WTC11 (cell line): Measurements from ENCODE around the gene CDH16. TPM values are rescaled to one million over a fixed set of nuclear protein-coding genes. Genes with fewer than 3 reads are reported as not detected.
A peak's percentile ranks its signal among the peaks of the same experiment; 100 is the strongest.

Experiments
- ATAC-seq: fragments of 200-7000 bp; cut with Tn5 transposase; 2 replicates; pipeline ENCODE4 v1.10.0; 2021; ENCODE audit warnings: mild to moderate bottlenecking, moderate library complexity
- CTCF ChIA-PET: fragments of 300-600 bp; sonication (Branson Sonifier 250); formaldehyde crosslinking; loops from one replicate; lab custom pipeline; 2021; ENCODE audit warnings: antibody characterized with exemption; lab: Charles Lee
- POLR2A ChIA-PET: fragments of 350-600 bp; sonication (Branson Sonifier 250); formaldehyde crosslinking; loops from one replicate; lab custom pipeline; 2021; ENCODE audit warnings: antibody characterized with exemption; lab: Charles Lee
- DNase-seq: peaks from one replicate; pipeline ENCODE4 v3.0.0; 2021; ENCODE audit warnings: low spot score
- H3K27ac Mint-ChIP-seq: 2 replicates; pipeline ENCODE4 v1.8.0; 2021; ENCODE audit warnings: mixed read lengths
- H3K27me3 Mint-ChIP-seq: 2 replicates; pipeline ENCODE4 v1.8.0; 2021; ENCODE audit warnings: low read depth, mild to moderate bottlenecking, moderate library complexity, mixed read lengths
- H3K36me3 Mint-ChIP-seq: 2 replicates; pipeline ENCODE4 v1.8.0; 2021; ENCODE audit warnings: mixed read lengths
- H3K4me1 Mint-ChIP-seq: 2 replicates; pipeline ENCODE4 v1.8.0; 2022; ENCODE audit warnings: mixed read lengths
- H3K4me3 Mint-ChIP-seq: 2 replicates; pipeline ENCODE4 v1.8.0; 2021; ENCODE audit warnings: mild to moderate bottlenecking, moderate library complexity, mixed read lengths
- H3K9me3 Mint-ChIP-seq: 2 replicates; pipeline ENCODE4 v1.8.0; 2021; ENCODE audit warnings: mixed read lengths
- AFF4 ChIP-seq: sonication (generic); formaldehyde crosslinking; IDR thresholded peaks from 2 replicates; pipeline ENCODE4 v1.8.1; 2023; ENCODE audit warnings: mild to moderate bottlenecking, missing genetic modification reagents, borderline replicate concordance
- ARID4B ChIP-seq: sonication (generic); formaldehyde crosslinking; IDR thresholded peaks from 2 replicates; pipeline ENCODE4 v1.8.0; 2023; ENCODE audit warnings: missing genetic modification reagents, mild to moderate bottlenecking, borderline replicate concordance
- ATF3 ChIP-seq: sonication (generic); formaldehyde crosslinking; conservative IDR thresholded peaks from 2 replicates; pipeline ENCODE4 v1.8.1; 2022; ENCODE audit warnings: mild to moderate bottlenecking, missing genetic modification reagents
- ERG ChIP-seq: fragments of 250-450 bp; sonication (Bioruptor Pico); IDR thresholded peaks from 2 replicates; pipeline ENCODE4 v1.8.0; 2021; ENCODE audit warnings: mild to moderate bottlenecking
- FOXJ3 ChIP-seq: sonication (generic); formaldehyde crosslinking; IDR thresholded peaks from 2 replicates; pipeline ENCODE4 v1.9.0; 2021; ENCODE audit warnings: missing genetic modification reagents, mild to moderate bottlenecking, borderline replicate concordance
- FOXK1 ChIP-seq: sonication (generic); formaldehyde crosslinking; IDR thresholded peaks from 2 replicates; pipeline ENCODE4 v1.8.0; 2022; ENCODE audit warnings: mild to moderate bottlenecking, moderate library complexity, missing genetic modification reagents
- GRHL2 ChIP-seq: fragments of 250-450 bp; sonication (Bioruptor Pico); IDR thresholded peaks from 2 replicates; pipeline ENCODE4 v1.8.0; 2022; ENCODE audit warnings: mild to moderate bottlenecking, moderate library complexity; ENCODE audit not compliant: insufficient replicate concordance, severe bottlenecking
- JAZF1 ChIP-seq: fragments of 250-450 bp; sonication (Bioruptor Pico); IDR thresholded peaks from 2 replicates; pipeline ENCODE4 v1.9.0; 2021; ENCODE audit warnings: moderate library complexity, mild to moderate bottlenecking, inconsistent platforms
- PREB ChIP-seq: sonication (generic); formaldehyde crosslinking; IDR thresholded peaks from 2 replicates; pipeline ENCODE4 v1.8.1; 2022; ENCODE audit warnings: mild to moderate bottlenecking, missing genetic modification reagents, moderate library complexity, borderline replicate concordance
- RORB ChIP-seq: fragments of 250-450 bp; sonication (Bioruptor Pico); IDR thresholded peaks from 2 replicates; pipeline ENCODE4 v1.9.0; 2021; ENCODE audit warnings: mild to moderate bottlenecking
- TEAD4 ChIP-seq: sonication (generic); formaldehyde crosslinking; IDR thresholded peaks from 2 replicates; pipeline ENCODE4 v1.8.0; 2022; ENCODE audit warnings: mild to moderate bottlenecking, missing genetic modification reagents
- USF1 ChIP-seq: sonication (generic); formaldehyde crosslinking; IDR thresholded peaks from 2 replicates; pipeline ENCODE4 v1.8.0; 2022; ENCODE audit warnings: mild to moderate bottlenecking, missing genetic modification reagents
- ZBTB43 ChIP-seq: sonication (generic); formaldehyde crosslinking; IDR thresholded peaks from 2 replicates; pipeline ENCODE4 v1.8.1; 2023; ENCODE audit warnings: mild to moderate bottlenecking, missing genetic modification reagents
- ZNF263 ChIP-seq: sonication (generic); formaldehyde crosslinking; IDR thresholded peaks from 2 replicates; pipeline ENCODE4 v1.8.1; 2022; ENCODE audit warnings: low read depth, mild to moderate bottlenecking, moderate library complexity, missing genetic modification reagents
- ZNF396 ChIP-seq: fragments of 250-450 bp; sonication (Bioruptor Pico); IDR thresholded peaks from 2 replicates; pipeline ENCODE4 v1.8.0; 2021; ENCODE audit warnings: mild to moderate bottlenecking, moderate library complexity, borderline replicate concordance
- ZNF425 ChIP-seq: fragments of 250-450 bp; sonication (Bioruptor Pico); conservative IDR thresholded peaks from 2 replicates; pipeline ENCODE4 v1.9.0; 2021; ENCODE audit warnings: mild to moderate bottlenecking
- total RNA-seq: library from RNA; stranded (reverse); gene quantifications from 3 replicates; pipeline ENCODE4 v1.2.3, GENCODE V29; 2021

CDH16 gene
- total RNA-seq, 1 experiment from 2014 or later, result not detected

GRCh38 chr16:66873685-66874055 is 45.0 kb downstream of the CDH16 start:
- H3K36me3 Mint-ChIP-seq, result no peaks in the 10 kb centered on the region
- H3K27ac Mint-ChIP-seq, result no peak overlapping the region
- no peak overlapping the region for H3K4me3 Mint-ChIP-seq
- peaks cover 14% of the 10 kb centered on the region for H3K27me3 Mint-ChIP-seq
- ChIA-PET POLR2A (interaction anchor here (1.1 to 1.5 kb wide), 3 partner anchors 8 to 42 kb away, joined by 3 to 5 read pairs (median 4); partner anchors contain the start of gene NAE1), CTCF (interaction anchor here (0.8 to 3.7 kb wide), 33 partner anchors 8 to 467 kb away, joined by 3 to 74 read pairs (median 5); partner anchors contain the start of genes CA7, NAE1 and PDP2)
- no peaks in the 10 kb centered on the region for H3K9me3 Mint-ChIP-seq
- no peak for DNase-seq
- peak; percentile 74 for TF ChIP-seq ZNF263
- TF ChIP-seq ZBTB43 (CRISPR knock-in tag), result no peak
- TF ChIP-seq RORB (CRISPR knock-in tag), result no peak
- no peak for ATAC-seq
- H3K4me1 Mint-ChIP-seq, result peaks cover 14% of the 10 kb centered on the region

GRCh38 chr16:66872943-66873684 is 45.6 kb downstream of the CDH16 start:
- Mint-ChIP-seq H3K27me3 (peaks cover 10% of the 10 kb centered on the region), H3K9me3 (no peaks in the 10 kb centered on the region), H3K27ac (peak overlapping the region; percentile 89), H3K4me1 (peaks cover 14% of the 10 kb centered on the region), H3K36me3 (no peaks in the 10 kb centered on the region), H3K4me3 (peak overlapping the region; percentile 73)
- peak; percentile 90 for DNase-seq
- ATAC-seq, result peak; percentile 91
- CTCF ChIA-PET, result interaction anchor here (0.6 to 3.7 kb wide), 41 partner anchors 8 to 467 kb away, joined by 3 to 74 read pairs (median 4); partner anchors contain the start of genes CA7, DYNC1LI2, NAE1 and PDP2
- POLR2A ChIA-PET, result interaction anchor here (1.1 to 1.5 kb wide), 3 partner anchors 8 to 42 kb away, joined by 3 to 5 read pairs (median 4); partner anchors contain the start of gene NAE1
- TF ChIP-seq GRHL2 (CRISPR knock-in tag) (no peak), AFF4 (CRISPR knock-in tag) (no peak), ARID4B (CRISPR knock-in tag) (peak; percentile 4; the same call in 1 of the 2 replicates), PREB (CRISPR knock-in tag) (no peak), ZNF425 (CRISPR knock-in tag) (no peak), FOXJ3 (CRISPR knock-in tag) (no peak), ATF3 (CRISPR knock-in tag) (no peak), ZNF396 (CRISPR knock-in tag) (no peak), ERG (no peak), TEAD4 (CRISPR knock-in tag) (no peak), JAZF1 (no peak), FOXK1 (no peak), ZNF263 (peak; percentile 72), USF1 (CRISPR knock-in tag) (no peak)
